BE2C (cell line): ENCODE results near the gene SERINC4.
A peak's percentile ranks its signal among the peaks of the same experiment; 100 is the strongest.
"Not testable (repeated sequence)": the region's sequence is repeated elsewhere in the genome, so short reads cannot be mapped to it uniquely, and the experiment has no call there.

Source experiments
- DNase-seq: peaks from one replicate; pipeline ENCODE4 v3.0.0-alpha.2; 2020
- H3K27me3 ChIP-seq: fragments of 250-450 bp; sonication (Bioruptor Pico); 2 replicates; pipeline ENCODE4 v1.5.1; 2020; ENCODE audit warnings: mild to moderate bottlenecking
- H3K36me3 ChIP-seq: fragments of 250-450 bp; sonication (Bioruptor Pico); 2 replicates; pipeline ENCODE4 v1.5.1; 2020; ENCODE audit warnings: mild to moderate bottlenecking
- H3K4me1 ChIP-seq: fragments of 250-450 bp; sonication (Bioruptor Pico); 2 replicates; pipeline ENCODE4 v1.5.1; 2020
- H3K4me3 ChIP-seq: 2 replicates; pipeline ENCODE4 v1.5.1; 2011; ENCODE audit warnings: low read depth, low read length
- H3K9me3 ChIP-seq: fragments of 250-450 bp; sonication (Bioruptor Pico); 2 replicates; pipeline ENCODE4 v1.5.1; 2020
- CTCF ChIP-seq: IDR thresholded peaks from 2 replicates; pipeline ENCODE4 v1.5.1; 2012; ENCODE audit warnings: mild to moderate bottlenecking, low read depth, low read length

Gene SERINC4

GRCh38 chr15:43763819-43764446 lies 36.1 kb downstream of the SERINC4 start:
- no peak for TF ChIP-seq CTCF
- Histone ChIP-seq H3K4me3 (no peak overlapping the region), H3K9me3 (no peaks in the 10 kb centered on the region), H3K36me3 (peaks cover 93% of the 10 kb centered on the region), H3K27me3 (no peaks in the 10 kb centered on the region), H3K4me1 (peaks cover 11% of the 10 kb centered on the region)
- DNase-seq = no peak

- peaks cover 11% of the 10 kb centered on the region for H3K4me1 ChIP-seq
- H3K4me3 ChIP-seq = no peak overlapping the region
- no peaks in the 10 kb centered on the region for H3K27me3 ChIP-seq
- DNase-seq = no peak
- TF ChIP-seq CTCF = no peak
- H3K36me3 ChIP-seq = peaks cover 90% of the 10 kb centered on the region
- no peaks in the 10 kb centered on the region for H3K9me3 ChIP-seq
Observed at GRCh38 chr15:43762824-43763223, 37.2 kb downstream of the SERINC4 start.

GRCh38 chr15:43751885-43752284 lies 48.1 kb downstream of the SERINC4 start:
- H3K4me3 ChIP-seq = no peak overlapping the region
- H3K9me3 ChIP-seq = no peaks in the 10 kb centered on the region
- H3K36me3 ChIP-seq = peaks cover 71% of the 10 kb centered on the region
- no peak for DNase-seq
- no peaks in the 10 kb centered on the region; the same call in 1 of the 2 replicates for H3K4me1 ChIP-seq
- no peaks in the 10 kb centered on the region for H3K27me3 ChIP-seq
- TF ChIP-seq CTCF = no peak

- Histone ChIP-seq H3K4me3 (no peak overlapping the region), H3K36me3 (peaks cover 50% of the 10 kb centered on the region), H3K9me3 (no peaks in the 10 kb centered on the region), H3K27me3 (no peaks in the 10 kb centered on the region), H3K4me1 (no peaks in the 10 kb centered on the region; the same call in 1 of the 2 replicates)
- no peak for DNase-seq
- no peak for TF ChIP-seq CTCF
Observed at GRCh38 chr15:43749690-43750345, 50.2 kb downstream of the SERINC4 start.

GRCh38 chr15:43748376-43748775 lies 51.6 kb downstream of the SERINC4 start:
- H3K27me3 ChIP-seq = no peaks in the 10 kb centered on the region
- H3K9me3 ChIP-seq = no peaks in the 10 kb centered on the region
- H3K4me1 ChIP-seq = no peaks in the 10 kb centered on the region; the same call in 1 of the 2 replicates
- peaks cover 36% of the 10 kb centered on the region for H3K36me3 ChIP-seq
- DNase-seq = no peak
- TF ChIP-seq CTCF = no peak
- H3K4me3 ChIP-seq = peak overlapping the region; percentile 70

GRCh38 chr15:43746903-43747309 lies 53.1 kb downstream of the SERINC4 start:
- H3K4me1 ChIP-seq, H3K9me3 ChIP-seq, H3K27me3 ChIP-seq: not testable (repeated sequence)
- H3K36me3 ChIP-seq = peaks cover 21% of the 10 kb centered on the region
- DNase-seq = peak; percentile 17
- H3K4me3 ChIP-seq = peak overlapping the region; percentile 70

GRCh38 chr15:43746245-43746902 lies 53.6 kb downstream of the SERINC4 start, which contains the start of gene PDIA3:
TSS of gene PDIA3 (plus strand) at chr15:43746438. CDS start at chr15:43746540, 102 bp downstream.
- Histone ChIP-seq H3K36me3 (peaks cover 16% of the 10 kb centered on the region), H3K4me3 (peak within 1 kb of the TSS; percentile 70)
- not testable (repeated sequence) for H3K4me1 ChIP-seq, H3K9me3 ChIP-seq, H3K27me3 ChIP-seq
- peak; percentile 97 for DNase-seq
